Fibroblast of the aortic adventitia (primary cell): ENCODE results near the gene HEPHL1. TPM values are rescaled to one million over a fixed set of nuclear protein-coding genes. Genes with fewer than 3 reads are reported as not detected.

Experiments used
- DNase-seq: peaks from one replicate; pipeline ENCODE4 v3.0.0-alpha.2; 2010; ENCODE audit warnings: low read depth
- H3K4me3 ChIP-seq: 2 replicates; pipeline ENCODE4 v1.5.1; 2011; ENCODE audit warnings: low read depth, mild to moderate bottlenecking, control low read depth, low read length, moderate library complexity
- total RNA-seq: library from RNA; depleted of rRNA; stranded (reverse); fragments of >200 nt; gene quantifications from 2 replicates; pipeline ENCODE4 v1.2.3, GENCODE V29; 2012; ENCODE audit warnings: low replicate concordance
- TF ChIP-seq, protein P1 (sequence below): IDR thresholded peaks from 2 replicates; pipeline ENCODE4 v1.5.1; 2011; ENCODE audit warnings: mild to moderate bottlenecking, low read length, control low read depth, inconsistent platforms; ENCODE audit not compliant: insufficient read depth

Gene HEPHL1
- total RNA-seq, 1 donor: not detected

DNA sequence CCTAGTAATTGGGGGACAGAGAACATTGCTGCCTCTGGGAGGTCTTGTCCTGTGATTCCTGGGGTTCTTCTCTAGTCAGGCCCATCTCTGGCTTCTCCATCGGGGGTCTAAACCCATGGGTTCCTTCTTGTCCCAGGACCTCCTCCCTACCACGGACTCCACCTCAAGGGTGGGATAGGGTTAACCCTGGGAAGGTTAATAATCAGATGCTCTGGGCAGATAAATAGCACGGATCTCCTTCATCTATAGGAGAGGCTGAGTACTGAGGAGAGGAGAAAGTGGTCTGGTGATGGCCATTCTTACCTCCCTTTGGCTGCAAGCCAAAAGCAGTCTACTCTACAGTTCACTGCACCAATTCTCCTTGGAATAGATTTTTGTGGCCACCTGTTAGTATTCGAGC, 10.5 kb downstream of the HEPHL1 start:
- TF ChIP-seq, protein P1, sequence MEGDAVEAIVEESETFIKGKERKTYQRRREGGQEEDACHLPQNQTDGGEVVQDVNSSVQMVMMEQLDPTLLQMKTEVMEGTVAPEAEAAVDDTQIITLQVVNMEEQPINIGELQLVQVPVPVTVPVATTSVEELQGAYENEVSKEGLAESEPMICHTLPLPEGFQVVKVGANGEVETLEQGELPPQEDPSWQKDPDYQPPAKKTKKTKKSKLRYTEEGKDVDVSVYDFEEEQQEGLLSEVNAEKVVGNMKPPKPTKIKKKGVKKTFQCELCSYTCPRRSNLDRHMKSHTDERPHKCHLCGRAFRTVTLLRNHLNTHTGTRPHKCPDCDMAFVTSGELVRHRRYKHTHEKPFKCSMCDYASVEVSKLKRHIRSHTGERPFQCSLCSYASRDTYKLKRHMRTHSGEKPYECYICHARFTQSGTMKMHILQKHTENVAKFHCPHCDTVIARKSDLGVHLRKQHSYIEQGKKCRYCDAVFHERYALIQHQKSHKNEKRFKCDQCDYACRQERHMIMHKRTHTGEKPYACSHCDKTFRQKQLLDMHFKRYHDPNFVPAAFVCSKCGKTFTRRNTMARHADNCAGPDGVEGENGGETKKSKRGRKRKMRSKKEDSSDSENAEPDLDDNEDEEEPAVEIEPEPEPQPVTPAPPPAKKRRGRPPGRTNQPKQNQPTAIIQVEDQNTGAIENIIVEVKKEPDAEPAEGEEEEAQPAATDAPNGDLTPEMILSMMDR: no peak
- no peak overlapping the region for H3K4me3 ChIP-seq
- no peak for DNase-seq

DNA sequence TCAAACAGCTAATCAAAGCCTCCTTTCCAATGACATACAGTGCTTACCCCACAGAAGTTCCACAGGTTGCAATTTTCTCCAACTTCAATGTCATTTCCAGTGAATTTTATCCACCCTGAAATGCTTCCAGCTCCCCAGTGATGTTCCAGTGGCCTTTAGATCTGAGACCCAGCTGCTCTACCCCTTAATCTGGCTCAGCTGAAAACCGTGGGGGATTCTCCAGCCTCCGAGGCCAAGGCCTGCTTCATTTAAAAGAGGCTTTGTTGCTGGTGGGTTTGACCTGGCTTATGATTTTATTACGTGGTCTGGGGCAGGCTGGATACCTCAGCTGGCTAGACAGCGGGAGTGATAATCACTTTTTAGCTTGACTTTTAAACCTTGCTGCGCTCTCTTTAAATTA, 10.9 kb downstream of the HEPHL1 start:
- no peak for DNase-seq
- H3K4me3 ChIP-seq: no peak overlapping the region
- TF ChIP-seq, protein P1: no peak

DNA sequence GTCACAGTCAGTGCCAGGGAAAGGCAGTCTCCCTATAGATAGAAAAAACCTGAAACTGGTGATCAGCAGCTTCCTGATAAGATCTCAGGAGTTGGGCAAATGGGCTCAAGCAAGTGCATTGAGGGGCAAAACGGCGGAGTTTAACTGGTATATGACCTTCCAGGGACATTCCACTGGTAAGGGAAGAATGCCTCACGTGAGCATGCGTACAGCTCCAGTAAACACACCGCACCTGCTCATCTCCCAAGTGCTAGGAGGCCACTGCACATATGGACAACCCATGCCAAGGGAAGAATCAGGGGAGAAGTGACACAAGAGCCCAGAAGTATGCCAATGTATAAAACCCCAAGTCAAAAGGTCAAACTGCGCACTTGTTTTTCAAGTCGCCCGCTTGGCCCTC, 11.6 kb downstream of the HEPHL1 start:
- TF ChIP-seq, protein P1: no peak
- H3K4me3 ChIP-seq: no peak overlapping the region
- no peak for DNase-seq

DNA sequence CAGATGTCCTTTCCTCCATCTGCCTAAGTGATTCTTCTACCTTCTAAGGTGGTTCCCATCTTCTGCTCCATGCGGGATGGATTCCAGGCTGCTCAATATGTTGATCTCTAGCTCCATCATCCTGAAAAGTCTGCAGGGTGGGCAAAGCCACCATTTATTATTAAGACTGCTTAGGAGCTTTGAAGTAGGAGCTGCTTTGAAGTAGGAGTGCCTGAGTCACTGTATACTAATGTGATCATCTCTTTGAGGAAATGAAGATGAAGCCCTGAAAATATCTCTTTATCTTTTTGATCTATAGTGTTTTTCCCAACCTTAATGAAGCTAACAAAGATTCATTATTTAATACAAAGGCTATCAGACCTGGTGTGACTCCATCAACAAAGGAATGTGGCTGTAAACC, 13.1 kb downstream of the HEPHL1 start:
- TF ChIP-seq, protein P1: no peak
- DNase-seq: no peak
- H3K4me3 ChIP-seq: no peak overlapping the region

DNA sequence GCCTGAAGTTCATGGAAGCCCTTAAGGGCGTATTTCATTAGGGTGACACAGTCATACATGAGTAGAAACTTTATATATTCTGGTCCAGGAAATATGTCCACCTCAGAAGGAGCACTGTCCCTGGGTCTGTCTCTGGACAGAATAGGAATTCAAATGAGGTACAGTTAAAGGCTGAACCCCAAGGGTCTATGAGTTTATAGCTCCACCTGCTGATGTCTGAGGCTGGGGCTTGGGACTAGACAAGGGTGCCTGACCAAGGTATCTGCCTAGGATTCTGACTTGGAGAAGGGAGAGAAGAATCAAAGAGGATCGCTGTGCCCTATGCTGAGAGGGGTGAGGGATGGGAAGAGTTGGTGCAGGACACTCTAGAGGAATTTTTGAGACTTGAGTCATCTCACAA, 14.9 kb downstream of the HEPHL1 start:
- DNase-seq: no peak
- no peak overlapping the region for H3K4me3 ChIP-seq
- TF ChIP-seq, protein P1: no peak

DNA sequence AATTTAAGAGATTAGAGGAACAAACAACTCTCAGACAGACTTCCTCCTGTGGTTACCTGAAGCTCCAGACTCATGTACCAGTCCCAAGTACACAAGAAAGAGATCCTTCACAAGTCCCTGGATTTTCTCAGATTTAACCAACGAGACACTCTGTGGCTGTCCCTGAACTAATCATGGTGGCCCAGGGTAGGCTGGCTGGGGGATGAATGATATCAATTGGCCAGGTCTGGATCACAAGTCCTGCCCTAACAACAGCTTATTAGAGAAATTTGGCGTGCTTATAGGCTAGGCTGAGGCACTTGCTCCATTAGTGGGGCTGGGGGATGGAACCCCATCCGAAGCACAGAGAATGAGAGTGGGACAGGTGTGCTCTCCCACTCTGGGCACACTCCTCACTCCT, 22.1 kb downstream of the HEPHL1 start:
- no peak for DNase-seq
- TF ChIP-seq, protein P1: no peak
- H3K4me3 ChIP-seq: no peak overlapping the region

DNA sequence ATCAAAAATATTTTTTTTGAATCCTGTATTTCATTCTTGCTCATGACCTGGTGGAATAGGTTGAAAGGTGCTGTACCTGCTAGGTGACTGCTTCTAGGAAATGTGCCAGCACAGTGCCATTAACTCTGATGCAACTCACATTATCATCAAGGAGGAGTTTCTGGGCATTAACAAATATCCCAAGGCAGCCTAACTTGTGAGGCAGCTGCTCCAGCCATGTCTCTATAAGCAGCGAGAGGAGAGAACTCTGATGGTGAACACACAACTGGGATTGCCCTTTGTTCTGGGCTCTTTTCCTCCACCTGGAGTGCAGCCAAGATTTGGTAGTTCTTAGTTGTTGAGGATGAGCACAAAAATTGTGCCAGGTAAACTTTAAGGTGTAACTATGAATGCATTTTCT, 25.6 kb downstream of the HEPHL1 start:
- no peak for DNase-seq
- no peak overlapping the region for H3K4me3 ChIP-seq
- TF ChIP-seq, protein P1: no peak
